Osteocyte (in vitro differentiated cells): Measurements from ENCODE around the gene VTN. TPM values are rescaled to one million over a fixed set of nuclear protein-coding genes. Genes with fewer than 3 reads are reported as not detected.

ENCODE experiments used
- DNase-seq: peaks from one replicate; pipeline ENCODE4 v3.0.0; 2021; ENCODE audit warnings: mixed read lengths; ENCODE audit not compliant: unreplicated experiment; ENCODE audit errors: extremely low spot score
- H3K27ac Mint-ChIP-seq: one replicate; pipeline ENCODE4 v1.8.0; 2021; ENCODE audit warnings: mild to moderate bottlenecking, mixed read lengths; ENCODE audit not compliant: unreplicated experiment
- H3K27me3 Mint-ChIP-seq: one replicate; pipeline ENCODE4 v1.8.0; 2021; ENCODE audit warnings: mixed read lengths; ENCODE audit not compliant: unreplicated experiment
- H3K36me3 Mint-ChIP-seq: one replicate; pipeline ENCODE4 v1.8.0; 2021; ENCODE audit warnings: mixed read lengths; ENCODE audit not compliant: unreplicated experiment
- H3K4me1 Mint-ChIP-seq: one replicate; pipeline ENCODE4 v1.8.0; 2021; ENCODE audit warnings: mixed read lengths; ENCODE audit not compliant: unreplicated experiment
- H3K4me3 Mint-ChIP-seq: one replicate; pipeline ENCODE4 v1.8.0; 2021; ENCODE audit warnings: mild to moderate bottlenecking, moderate library complexity, mixed read lengths; ENCODE audit not compliant: unreplicated experiment
- H3K9me3 Mint-ChIP-seq: one replicate; pipeline ENCODE4 v1.8.0; 2021; ENCODE audit warnings: mixed read lengths; ENCODE audit not compliant: unreplicated experiment
- total RNA-seq: library from RNA; stranded (reverse); gene quantifications from 2 replicates; pipeline ENCODE4 v1.2.1, GENCODE V29; 2021
- TF ChIP-seq, protein P1 (sequence below): fragments of 200-600 bp; sonication (generic); IDR thresholded peaks from 2 replicates; pipeline ENCODE4 v1.5.0; 2021; ENCODE audit warnings: antibody characterized with exemption, mild to moderate bottlenecking, moderate library complexity

Gene VTN
- total RNA-seq, 1 donor from 2014 or later: 0.70 TPM

DNA sequence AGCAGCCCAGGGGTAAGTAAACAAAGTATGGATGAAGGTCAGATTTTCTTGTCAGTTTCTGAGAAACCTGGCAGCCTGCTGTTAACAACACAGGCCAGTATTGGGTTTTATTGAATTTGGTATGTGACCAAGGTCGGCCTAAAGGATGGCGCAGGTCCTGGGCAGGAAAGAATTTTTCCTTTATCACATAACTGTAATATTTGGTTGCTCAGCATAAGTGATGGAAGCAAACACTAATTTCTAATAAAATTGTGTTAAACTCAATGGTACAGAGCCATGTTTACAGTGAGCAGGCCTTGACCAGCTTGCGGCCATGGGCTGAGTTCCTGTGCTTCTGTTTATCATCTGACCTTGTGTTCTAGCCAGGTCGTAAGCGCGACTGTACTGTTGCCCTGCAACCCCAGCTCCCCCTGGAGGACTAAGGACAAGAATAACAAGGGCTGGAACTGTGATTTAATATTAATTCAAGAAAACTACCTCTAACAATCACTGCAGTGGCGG lies 23.3 kb downstream of the VTN start:
- no peak overlapping the region for H3K4me3 Mint-ChIP-seq
- H3K36me3 Mint-ChIP-seq: peaks cover 40% of the 10 kb centered on the region
- H3K27me3 Mint-ChIP-seq: no peaks in the 10 kb centered on the region
- peak overlapping the region; percentile 82 for H3K27ac Mint-ChIP-seq
- no peaks in the 10 kb centered on the region for H3K9me3 Mint-ChIP-seq
- DNase-seq: no peak
- peaks cover 21% of the 10 kb centered on the region for H3K4me1 Mint-ChIP-seq
- TF ChIP-seq, protein P1, sequence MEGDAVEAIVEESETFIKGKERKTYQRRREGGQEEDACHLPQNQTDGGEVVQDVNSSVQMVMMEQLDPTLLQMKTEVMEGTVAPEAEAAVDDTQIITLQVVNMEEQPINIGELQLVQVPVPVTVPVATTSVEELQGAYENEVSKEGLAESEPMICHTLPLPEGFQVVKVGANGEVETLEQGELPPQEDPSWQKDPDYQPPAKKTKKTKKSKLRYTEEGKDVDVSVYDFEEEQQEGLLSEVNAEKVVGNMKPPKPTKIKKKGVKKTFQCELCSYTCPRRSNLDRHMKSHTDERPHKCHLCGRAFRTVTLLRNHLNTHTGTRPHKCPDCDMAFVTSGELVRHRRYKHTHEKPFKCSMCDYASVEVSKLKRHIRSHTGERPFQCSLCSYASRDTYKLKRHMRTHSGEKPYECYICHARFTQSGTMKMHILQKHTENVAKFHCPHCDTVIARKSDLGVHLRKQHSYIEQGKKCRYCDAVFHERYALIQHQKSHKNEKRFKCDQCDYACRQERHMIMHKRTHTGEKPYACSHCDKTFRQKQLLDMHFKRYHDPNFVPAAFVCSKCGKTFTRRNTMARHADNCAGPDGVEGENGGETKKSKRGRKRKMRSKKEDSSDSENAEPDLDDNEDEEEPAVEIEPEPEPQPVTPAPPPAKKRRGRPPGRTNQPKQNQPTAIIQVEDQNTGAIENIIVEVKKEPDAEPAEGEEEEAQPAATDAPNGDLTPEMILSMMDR: peak; percentile 37

DNA sequence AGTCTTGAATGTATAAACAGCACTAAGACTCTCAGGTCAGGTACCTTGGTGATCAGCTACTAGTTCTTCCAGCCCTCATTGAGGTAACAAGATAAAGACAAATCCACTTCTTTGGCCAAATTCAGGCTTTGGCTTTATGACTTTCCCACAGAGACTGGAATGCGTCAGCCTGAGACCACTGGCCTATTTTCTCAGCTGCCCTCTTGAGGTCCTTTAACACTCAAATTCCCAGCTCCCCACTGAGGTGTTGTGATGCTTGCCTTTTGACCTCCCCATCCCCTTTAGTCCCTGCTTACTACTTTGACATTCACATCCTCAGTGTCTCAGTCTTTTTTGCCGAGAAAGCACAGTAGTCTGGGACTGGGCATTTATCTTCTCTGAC lies 23.9 kb downstream of the VTN start:
- no peak for DNase-seq
- TF ChIP-seq, protein P1: no peak
- Mint-ChIP-seq H3K27me3 (no peaks in the 10 kb centered on the region), H3K4me1 (peaks cover 21% of the 10 kb centered on the region), H3K4me3 (no peak overlapping the region), H3K9me3 (no peaks in the 10 kb centered on the region), H3K27ac (peak overlapping the region; percentile 82), H3K36me3 (peaks cover 34% of the 10 kb centered on the region)

DNA sequence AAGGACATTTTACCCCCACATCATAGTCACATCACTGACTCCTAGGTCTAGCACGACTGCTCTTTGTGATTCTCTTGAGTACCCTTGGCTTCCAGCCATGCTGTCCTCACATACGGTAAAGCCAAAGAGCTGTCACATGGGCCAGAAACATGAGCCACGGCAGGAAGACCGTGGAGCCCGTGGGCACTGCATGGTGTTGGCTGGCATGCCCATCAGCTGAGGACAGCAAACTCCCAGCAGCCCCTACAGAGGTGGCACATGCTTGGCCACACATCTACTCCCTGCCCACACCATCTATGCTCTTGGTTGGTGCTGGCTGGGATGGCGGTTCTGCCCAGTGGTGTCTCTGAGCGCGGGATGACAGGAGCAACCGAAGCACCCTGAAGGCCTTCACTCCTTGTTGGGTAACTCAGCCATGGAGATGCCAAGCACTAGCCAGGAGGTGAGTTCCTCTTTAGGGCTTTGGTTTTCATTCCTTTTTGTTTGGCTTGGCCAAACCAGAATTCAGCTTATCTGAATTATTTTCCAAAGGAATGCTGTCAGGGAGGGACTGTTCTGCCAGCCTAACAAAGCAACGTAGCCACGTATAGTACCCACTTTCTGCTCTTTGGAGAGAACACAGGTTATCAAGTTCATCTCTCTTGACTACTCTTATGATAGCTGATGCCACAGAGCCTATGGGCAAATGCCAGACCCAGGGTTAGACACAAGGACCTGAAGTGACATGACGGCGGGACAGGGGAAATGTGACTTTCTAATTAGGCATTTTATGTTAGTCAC lies 24.5 kb downstream of the VTN start:
- Mint-ChIP-seq H3K4me3 (no peak overlapping the region), H3K27me3 (no peaks in the 10 kb centered on the region)
- DNase-seq: no peak

DNA sequence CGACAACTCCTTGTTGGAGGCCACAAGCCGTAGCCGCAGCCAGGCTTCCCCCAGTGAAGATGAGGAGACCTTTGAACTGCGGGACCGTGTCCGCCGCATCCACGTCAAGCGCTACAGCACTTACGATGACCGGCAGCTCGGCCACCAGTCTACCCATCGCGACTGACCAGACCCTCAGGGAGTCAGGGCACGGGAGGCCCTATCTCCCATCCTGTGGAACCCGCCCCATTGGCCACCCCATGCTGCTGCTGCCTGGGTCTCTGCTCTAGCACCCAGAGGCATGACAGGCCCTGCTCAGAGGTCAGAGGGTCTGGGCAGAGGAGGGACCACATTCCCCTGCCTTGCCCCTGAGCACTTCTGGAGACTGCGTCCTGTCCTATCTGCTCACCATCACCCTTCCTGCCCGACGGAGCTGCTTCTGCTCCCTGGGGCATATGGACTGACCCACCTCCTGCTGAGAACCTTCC lies 25.6 kb downstream of the VTN start:
- Mint-ChIP-seq H3K4me1 (peaks cover 21% of the 10 kb centered on the region), H3K9me3 (no peaks in the 10 kb centered on the region), H3K27ac (no peak overlapping the region), H3K36me3 (peaks cover 36% of the 10 kb centered on the region), H3K4me3 (no peak overlapping the region), H3K27me3 (no peaks in the 10 kb centered on the region)
- no peak for DNase-seq
- TF ChIP-seq, protein P1: no peak

More for the DNA sequence above, 24.5 kb downstream of the VTN start:
- Mint-ChIP-seq H3K36me3 (peaks cover 34% of the 10 kb centered on the region), H3K27ac (peak overlapping the region; percentile 82), H3K4me1 (peaks cover 21% of the 10 kb centered on the region), H3K9me3 (no peaks in the 10 kb centered on the region)
- TF ChIP-seq, protein P1: no peak

DNA sequence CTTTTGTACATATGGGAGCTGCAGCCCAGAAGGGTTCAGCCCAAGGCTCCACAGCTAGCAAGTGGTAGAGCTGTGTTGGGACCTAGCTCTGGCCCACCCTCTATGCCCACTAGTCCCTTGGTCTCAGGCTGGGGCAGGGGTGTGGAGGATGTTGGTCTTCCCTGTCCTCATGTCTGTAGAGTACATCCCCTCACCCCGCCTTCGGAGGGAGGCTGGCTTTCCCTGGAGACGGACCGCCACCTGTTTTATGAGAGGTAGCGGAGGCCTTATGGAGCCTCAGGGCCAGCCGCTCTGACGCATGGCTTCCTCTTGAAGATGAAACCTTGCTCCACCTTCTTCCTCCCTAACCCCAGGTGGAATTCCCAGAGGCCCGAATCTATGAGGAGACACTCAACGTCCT lies 26.1 kb downstream of the VTN start:
- no peak overlapping the region for H3K27ac Mint-ChIP-seq
- no peaks in the 10 kb centered on the region for H3K27me3 Mint-ChIP-seq
- DNase-seq: no peak
- H3K36me3 Mint-ChIP-seq: peaks cover 39% of the 10 kb centered on the region
- H3K4me1 Mint-ChIP-seq: peaks cover 21% of the 10 kb centered on the region
- no peak overlapping the region for H3K4me3 Mint-ChIP-seq
- H3K9me3 Mint-ChIP-seq: no peaks in the 10 kb centered on the region
- TF ChIP-seq, protein P1: no peak
